Vagina (tissue), 2 donors: ENCODE measurements around the gene CFI. TPM values are rescaled to one million over a fixed set of nuclear protein-coding genes. Genes with fewer than 3 reads are reported as not detected.

ENCODE experiments used
- DNase-seq, 2 donors: peaks; one replicate each; pipeline ENCODE4 v3.0.0-alpha.2; 2017; ENCODE audit errors: extremely low spot score in 2 of 2
- H3K27ac ChIP-seq: fragments of 200-600 bp; sonication (generic); one replicate; pipeline ENCODE4 v1.5.1; 2019
- H3K27me3 ChIP-seq: fragments of 200-600 bp; sonication (generic); one replicate; pipeline ENCODE4 v1.5.1; 2019
- H3K36me3 ChIP-seq, 2 donors: fragments of 200-600 bp; sonication (generic); one replicate each; pipeline ENCODE4 v1.5.1; 2017 to 2019
- H3K4me1 ChIP-seq: fragments of 200-600 bp; sonication (generic); one replicate; pipeline ENCODE4 v1.5.1; 2019
- H3K4me3 ChIP-seq, 2 donors: fragments of 200-600 bp; sonication (generic); 1 replicate in 1 of 2; 2 replicates in 1 of 2; pipeline ENCODE4 v1.5.1; 2016 to 2019
- H3K9me3 ChIP-seq: fragments of 200-600 bp; sonication (generic); one replicate; pipeline ENCODE4 v1.5.1; 2019
- CTCF ChIP-seq, 3 experiments: fragments of 450-650 bp in 2 of 3; fragments of 200-600 bp in 1 of 3; sonication (generic) in 1 of 3; IDR thresholded peaks; one replicate each; pipeline ENCODE4 v1.5.1; 2017 to 2019; ENCODE audit warnings: antibody characterized with exemption in 3 of 3, mild to moderate bottlenecking in 2 of 3, moderate library complexity in 2 of 3
- POLR2A ChIP-seq, 2 donors: fragments of 450-650 bp; IDR thresholded peaks; one replicate each; pipeline ENCODE4 v1.6.1; 2017; ENCODE audit warnings: antibody characterized with exemption in 2 of 2, mild to moderate bottlenecking in 2 of 2, moderate library complexity in 2 of 2
- POLR2AphosphoS5 ChIP-seq, 2 donors: sonication (generic); formaldehyde crosslinking; IDR thresholded peaks; one replicate each; pipeline ENCODE4 v1.9.0; 2017; ENCODE audit warnings: antibody characterized with exemption in 2 of 2, mild to moderate bottlenecking in 2 of 2, low read depth in 1 of 2; ENCODE audit not compliant: insufficient read depth in 1 of 2
- intact Hi-C: fragments of 100-400 bp; cut with DNase I; formaldehyde crosslinking; loops from one replicate; pipeline ENCODE4 v1.15.1; 2023
- total RNA-seq: library from RNA; depleted of rRNA; stranded (reverse); fragments of >200 nt; gene quantifications from one replicate; pipeline ENCODE4 v1.2.3, GENCODE V29; 2016

CFI gene
- total RNA-seq, 1 donor from 2014 or later: 15.0 TPM

- H3K9me3 ChIP-seq: no peaks in the 10 kb centered on the region
- no peak for DNase-seq
- no peaks in the 10 kb centered on the region for H3K27me3 ChIP-seq
- H3K36me3 ChIP-seq: no peaks in the 10 kb centered on the region
- no peak overlapping the region for H3K27ac ChIP-seq
- intact Hi-C loops: no loop called here
- peak overlapping the region in 1 of 2 donors; percentile 58 for H3K4me3 ChIP-seq
- H3K4me1 ChIP-seq: peaks cover 18% of the 10 kb centered on the region
- no peak for TF ChIP-seq POLR2A (IDR thresholded peaks at IDR 0.05)
- no peak for TF ChIP-seq POLR2AphosphoS5 (IDR thresholded peaks at IDR 0.05; ENCODE audit: insufficient read depth in 1 of 2, low read depth in 1 of 2)
- no peak for TF ChIP-seq CTCF (IDR thresholded peaks at IDR 0.05)
Measured at GRCh38 chr4:109728385-109728784, 73.4 kb downstream of the CFI start.

GRCh38 chr4:109723110-109723509, 78.7 kb downstream of the CFI start:
- DNase-seq: no peak
- Histone ChIP-seq H3K4me1 (peaks cover 6% of the 10 kb centered on the region), H3K27me3 (no peaks in the 10 kb centered on the region), H3K9me3 (no peaks in the 10 kb centered on the region), H3K36me3 (no peaks in the 10 kb centered on the region), H3K27ac (no peak overlapping the region), H3K4me3 (no peak overlapping the region)
- TF ChIP-seq CTCF (IDR thresholded peaks at IDR 0.05): no peak
- no peak for TF ChIP-seq POLR2A (IDR thresholded peaks at IDR 0.05)
- TF ChIP-seq POLR2AphosphoS5 (IDR thresholded peaks at IDR 0.05; ENCODE audit: insufficient read depth in 1 of 2, low read depth in 1 of 2): no peak
- intact Hi-C loops: no loop called here

- intact Hi-C loops: no loop called here
- TF ChIP-seq POLR2A (IDR thresholded peaks at IDR 0.05): no peak
- Histone ChIP-seq H3K27me3 (no peaks in the 10 kb centered on the region), H3K36me3 (no peaks in the 10 kb centered on the region), H3K9me3 (no peaks in the 10 kb centered on the region), H3K27ac (no peak overlapping the region), H3K4me1 (no peaks in the 10 kb centered on the region), H3K4me3 (no peak overlapping the region)
- DNase-seq: no peak
Measured at GRCh38 chr4:109722357-109722756, 79.4 kb downstream of the CFI start.

GRCh38 chr4:109721033-109721432, 80.8 kb downstream of the CFI start:
- Histone ChIP-seq H3K4me1 (no peaks in the 10 kb centered on the region), H3K27me3 (no peaks in the 10 kb centered on the region)

GRCh38 chr4:109719604-109720003, 82.2 kb downstream of the CFI start:
- H3K4me1 ChIP-seq: no peaks in the 10 kb centered on the region

More at GRCh38 chr4:109721033-109721432, 80.8 kb downstream of the CFI start:
- Histone ChIP-seq H3K9me3 (no peaks in the 10 kb centered on the region), H3K27ac (no peak overlapping the region), H3K36me3 (peaks cover 0 to 11% of the 10 kb centered on the region in 2 donors), H3K4me3 (no peak overlapping the region)
- intact Hi-C loops: no loop called here
- DNase-seq: no peak
- TF ChIP-seq POLR2AphosphoS5 (IDR thresholded peaks at IDR 0.05; ENCODE audit: insufficient read depth in 1 of 2, low read depth in 1 of 2) (no peak), POLR2A (IDR thresholded peaks at IDR 0.05) (no peak), CTCF (IDR thresholded peaks at IDR 0.05) (no peak)

More at GRCh38 chr4:109719604-109720003, 82.2 kb downstream of the CFI start:
- H3K36me3 ChIP-seq: peaks cover 0 to 20% of the 10 kb centered on the region in 2 donors
- no peaks in the 10 kb centered on the region for H3K27me3 ChIP-seq
- intact Hi-C loops: no loop called here
- H3K27ac ChIP-seq: no peak overlapping the region
- no peaks in the 10 kb centered on the region for H3K9me3 ChIP-seq
- TF ChIP-seq POLR2AphosphoS5 (IDR thresholded peaks at IDR 0.05; ENCODE audit: insufficient read depth in 1 of 2, low read depth in 1 of 2) (no peak), CTCF (IDR thresholded peaks at IDR 0.05) (no peak), POLR2A (IDR thresholded peaks at IDR 0.05) (no peak)
- no peak for DNase-seq
- no peak overlapping the region for H3K4me3 ChIP-seq
